Astrocyte of the cerebellum (primary cell): ENCODE measurements around the gene PCDH9.

Experiments used
- DNase-seq: peaks from one replicate; pipeline ENCODE4 v3.0.0-alpha.2; 2011; ENCODE audit warnings: low read depth
- H3K4me3 ChIP-seq: 2 replicates; pipeline ENCODE4 v1.5.1; 2011; ENCODE audit warnings: mild to moderate bottlenecking, low read depth, low read length, moderate library complexity
- in situ Hi-C: cut with HindIII; loops from 2 replicates; pipeline ENCODE4 v1.10.0; 2017; ENCODE audit warnings: low sequenced_read_pairs
- TF ChIP-seq, protein P1 (sequence below): IDR thresholded peaks from 2 replicates; pipeline ENCODE4 v1.5.1; 2012; ENCODE audit warnings: low read length, low read depth, moderate library complexity, mild to moderate bottlenecking; ENCODE audit errors: missing control alignments

The PCDH9 gene

DNA sequence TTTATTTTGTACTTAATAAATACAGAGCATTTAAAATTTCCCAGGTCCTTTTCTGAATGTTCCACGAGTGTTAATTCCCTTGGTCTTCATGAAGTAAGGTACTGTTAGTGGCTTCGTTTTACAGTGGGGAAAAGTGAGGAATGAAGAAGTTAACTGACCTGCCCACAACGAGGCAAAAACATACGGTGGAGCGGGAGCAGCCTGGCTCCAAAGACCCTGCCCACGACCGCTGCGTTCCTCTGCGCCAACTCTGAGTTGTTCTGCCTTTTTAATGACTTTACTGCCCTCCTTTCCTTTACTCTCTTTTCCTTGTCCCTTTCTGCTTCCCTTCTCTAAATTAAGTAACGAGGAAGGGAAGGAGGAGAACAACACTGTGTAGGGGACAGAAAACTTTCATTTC lies 392.9 kb downstream of the PCDH9 start:
- no peak overlapping the region for H3K4me3 ChIP-seq
- in situ Hi-C loops = loop anchor here (5.0 kb wide), 1 partner anchor 35 kb away; no protein-coding TSS in a partner anchor
- TF ChIP-seq, protein P1, sequence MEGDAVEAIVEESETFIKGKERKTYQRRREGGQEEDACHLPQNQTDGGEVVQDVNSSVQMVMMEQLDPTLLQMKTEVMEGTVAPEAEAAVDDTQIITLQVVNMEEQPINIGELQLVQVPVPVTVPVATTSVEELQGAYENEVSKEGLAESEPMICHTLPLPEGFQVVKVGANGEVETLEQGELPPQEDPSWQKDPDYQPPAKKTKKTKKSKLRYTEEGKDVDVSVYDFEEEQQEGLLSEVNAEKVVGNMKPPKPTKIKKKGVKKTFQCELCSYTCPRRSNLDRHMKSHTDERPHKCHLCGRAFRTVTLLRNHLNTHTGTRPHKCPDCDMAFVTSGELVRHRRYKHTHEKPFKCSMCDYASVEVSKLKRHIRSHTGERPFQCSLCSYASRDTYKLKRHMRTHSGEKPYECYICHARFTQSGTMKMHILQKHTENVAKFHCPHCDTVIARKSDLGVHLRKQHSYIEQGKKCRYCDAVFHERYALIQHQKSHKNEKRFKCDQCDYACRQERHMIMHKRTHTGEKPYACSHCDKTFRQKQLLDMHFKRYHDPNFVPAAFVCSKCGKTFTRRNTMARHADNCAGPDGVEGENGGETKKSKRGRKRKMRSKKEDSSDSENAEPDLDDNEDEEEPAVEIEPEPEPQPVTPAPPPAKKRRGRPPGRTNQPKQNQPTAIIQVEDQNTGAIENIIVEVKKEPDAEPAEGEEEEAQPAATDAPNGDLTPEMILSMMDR = no peak
- DNase-seq = no peak

DNA sequence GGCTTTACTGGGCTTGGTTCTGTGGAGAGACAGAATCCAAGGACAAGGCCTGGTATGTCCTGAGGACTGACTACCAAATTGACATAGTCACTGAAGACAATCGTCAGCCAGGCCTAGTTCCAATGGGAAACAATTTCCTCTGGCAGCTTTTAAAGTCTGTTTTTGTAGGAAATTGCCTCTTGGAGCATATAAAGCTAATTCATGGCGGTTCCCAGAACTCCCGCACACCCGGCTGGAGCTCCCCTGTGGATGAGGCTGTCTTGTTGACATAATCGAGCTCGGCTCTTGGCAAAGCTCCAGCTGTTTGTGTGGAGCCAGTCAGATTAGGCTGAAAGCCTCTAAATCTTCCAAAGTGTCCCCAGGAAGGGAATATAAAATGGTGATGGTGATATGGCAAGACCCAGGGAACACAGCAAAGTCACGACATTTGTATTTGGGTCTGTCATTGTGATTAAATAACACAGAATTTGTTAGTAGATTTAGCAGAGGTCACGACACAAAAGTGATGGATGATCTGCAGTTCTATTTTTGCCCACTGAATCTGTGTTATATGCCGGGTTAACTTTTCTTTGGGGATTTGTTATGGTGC lies 395.0 kb downstream of the PCDH9 start:
- DNase-seq = peak; percentile 66
- TF ChIP-seq, protein P1 = no peak
- no peak overlapping the region for H3K4me3 ChIP-seq
- in situ Hi-C loops = loop anchor here (5.0 kb wide), 1 partner anchor 33 kb away; no protein-coding TSS in a partner anchor

DNA sequence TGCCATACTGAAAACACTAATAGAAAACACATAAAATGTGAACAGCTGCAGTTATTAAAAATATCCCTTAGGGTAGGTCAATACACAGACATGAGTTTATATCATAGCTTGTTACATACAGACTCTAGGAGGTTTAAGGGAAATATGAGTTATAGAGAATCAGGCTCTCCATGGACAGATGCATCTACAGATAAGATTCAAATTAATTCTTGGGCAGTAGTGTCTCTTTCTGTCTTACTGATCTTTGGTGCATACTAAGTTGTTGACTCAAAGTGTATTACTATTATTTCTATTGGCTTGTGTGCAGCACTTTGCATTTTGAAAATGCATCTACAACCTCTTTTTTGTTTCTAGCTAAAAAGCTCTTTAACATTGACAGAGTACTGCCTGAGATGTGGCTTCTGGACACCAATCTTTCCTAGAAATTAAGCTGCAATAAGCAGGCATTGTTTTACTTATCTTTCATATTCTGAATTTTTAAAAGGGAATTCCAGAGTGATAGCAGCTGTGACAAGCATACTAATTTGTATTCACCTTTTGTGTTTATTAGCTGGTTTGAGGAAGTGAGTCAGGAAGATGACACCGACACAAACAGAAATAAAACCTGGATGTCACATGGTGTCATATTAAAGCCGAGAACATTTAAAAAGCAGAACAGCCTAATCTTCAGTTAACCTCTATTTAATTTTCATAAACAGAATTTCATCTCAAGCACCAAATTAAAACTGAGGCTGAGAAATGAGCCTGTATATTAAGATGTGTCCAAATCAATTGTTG lies 399.0 kb downstream of the PCDH9 start:
- H3K4me3 ChIP-seq = no peak overlapping the region
- no peak for DNase-seq
- in situ Hi-C loops = no loop called here
- TF ChIP-seq, protein P1 = no peak

DNA sequence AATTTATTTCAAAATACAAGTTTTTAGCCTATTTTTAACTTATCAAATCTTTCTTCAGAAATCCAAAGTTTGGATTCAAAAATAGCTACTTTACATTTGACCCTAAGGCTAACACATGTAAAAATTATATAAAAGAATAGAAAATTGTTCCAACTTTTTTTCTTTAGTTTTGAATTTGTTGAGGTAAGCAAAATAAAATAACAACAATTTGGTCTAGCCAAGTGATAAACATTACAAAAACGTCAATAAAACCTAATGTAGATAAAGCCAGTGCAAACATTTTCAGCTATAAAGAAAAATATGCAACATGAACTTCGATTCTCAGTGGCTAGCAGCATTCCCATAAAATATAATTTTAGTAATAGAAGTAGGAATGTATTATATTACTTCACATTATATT lies 400.3 kb downstream of the PCDH9 start:
- in situ Hi-C loops = no loop called here
- TF ChIP-seq, protein P1 = no peak
- no peak overlapping the region for H3K4me3 ChIP-seq
- DNase-seq = no peak

DNA sequence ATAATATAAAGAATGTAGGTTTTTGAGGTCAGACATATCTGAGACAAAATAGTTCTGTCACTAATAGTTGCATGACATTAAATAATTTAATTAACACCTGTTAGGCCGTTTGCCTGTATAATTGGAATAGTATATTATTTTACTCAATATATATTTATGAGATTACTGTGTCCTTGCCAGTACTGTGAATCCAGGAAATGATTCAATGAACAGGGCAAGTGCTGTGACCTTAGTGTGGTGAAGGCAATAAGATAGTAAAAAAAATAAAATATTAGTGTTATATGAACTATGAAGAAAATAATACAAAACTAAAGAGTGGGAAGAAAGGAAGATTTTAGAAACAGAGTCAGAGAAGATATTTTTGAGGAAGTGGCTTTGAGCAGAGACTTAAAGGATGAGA lies 403.7 kb downstream of the PCDH9 start:
- TF ChIP-seq, protein P1 = no peak
- DNase-seq = no peak
- no peak overlapping the region for H3K4me3 ChIP-seq
- in situ Hi-C loops = no loop called here

DNA sequence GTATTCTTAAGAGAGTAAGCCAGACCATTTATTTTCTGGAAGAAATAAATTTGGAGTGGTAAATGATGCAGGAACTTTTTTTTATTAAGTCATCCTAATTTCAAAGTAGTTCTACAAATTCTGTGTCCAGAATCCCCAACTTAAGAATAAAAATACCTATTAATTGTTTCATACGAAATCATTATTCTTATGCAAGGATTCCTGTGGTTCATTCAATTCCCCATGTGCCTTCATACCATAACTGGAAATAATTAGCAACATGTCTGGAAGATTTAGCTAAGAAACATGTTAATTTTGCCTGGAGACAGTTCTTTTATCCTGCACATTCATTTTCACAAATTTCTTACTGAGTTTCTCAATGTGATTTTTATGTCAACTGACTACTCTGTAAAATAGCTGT lies 408.6 kb downstream of the PCDH9 start:
- in situ Hi-C loops = no loop called here
- no peak overlapping the region for H3K4me3 ChIP-seq
- DNase-seq = no peak
- TF ChIP-seq, protein P1 = no peak
